ENCODE measurements around the gene LIPG. TPM values are rescaled to one million over a fixed set of nuclear protein-coding genes. Genes with fewer than 3 reads are reported as not detected.
A peak's percentile ranks its signal among the peaks of the same experiment; 100 is the strongest.

The LIPG gene
- total RNA-seq, 1 experiment from 2014 or later: 0.11 TPM

DNA sequence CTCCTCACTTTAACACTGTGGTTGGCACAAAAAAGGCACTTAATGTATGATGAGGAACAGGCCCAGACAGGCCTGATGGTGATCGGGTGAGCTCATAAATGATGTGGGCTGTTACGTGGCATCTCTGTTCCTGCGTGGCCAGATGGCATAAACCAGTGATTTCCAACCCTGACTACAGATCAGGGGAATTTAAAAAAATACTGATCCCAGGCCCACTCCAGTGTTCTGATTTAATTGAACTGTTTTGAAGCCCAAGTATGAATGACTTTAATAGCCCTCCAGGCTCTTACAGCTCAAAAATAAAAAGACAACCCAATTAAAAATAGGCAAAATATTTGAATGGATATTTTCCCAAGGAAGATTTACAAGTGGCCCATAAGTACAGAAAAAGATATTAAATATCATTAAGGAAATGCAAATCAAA, 48.2 kb downstream of the LIPG start:
- no peak for DNase-seq (ENCODE audit: low read depth)

DNA sequence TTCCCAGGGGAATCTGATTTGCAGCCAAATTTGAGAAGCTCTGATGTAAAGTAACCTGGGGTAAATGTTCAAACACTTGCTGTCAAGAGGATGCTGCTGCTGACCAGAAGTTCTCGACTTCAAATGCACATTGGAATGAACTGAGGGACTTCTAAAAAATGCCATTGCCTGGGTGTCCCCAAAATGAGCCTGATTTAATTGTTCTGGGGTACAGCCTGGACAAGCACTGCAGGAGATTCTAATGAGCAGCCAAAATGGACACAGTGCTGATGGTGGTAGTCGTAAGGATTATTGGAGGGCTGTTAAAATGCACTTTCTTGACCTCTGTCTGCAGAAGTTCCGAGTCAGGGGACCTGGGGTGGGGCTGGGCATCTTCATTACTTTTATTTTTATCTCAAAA, 49.5 kb downstream of the LIPG start:
- no peak for DNase-seq (ENCODE audit: low read depth)

DNA sequence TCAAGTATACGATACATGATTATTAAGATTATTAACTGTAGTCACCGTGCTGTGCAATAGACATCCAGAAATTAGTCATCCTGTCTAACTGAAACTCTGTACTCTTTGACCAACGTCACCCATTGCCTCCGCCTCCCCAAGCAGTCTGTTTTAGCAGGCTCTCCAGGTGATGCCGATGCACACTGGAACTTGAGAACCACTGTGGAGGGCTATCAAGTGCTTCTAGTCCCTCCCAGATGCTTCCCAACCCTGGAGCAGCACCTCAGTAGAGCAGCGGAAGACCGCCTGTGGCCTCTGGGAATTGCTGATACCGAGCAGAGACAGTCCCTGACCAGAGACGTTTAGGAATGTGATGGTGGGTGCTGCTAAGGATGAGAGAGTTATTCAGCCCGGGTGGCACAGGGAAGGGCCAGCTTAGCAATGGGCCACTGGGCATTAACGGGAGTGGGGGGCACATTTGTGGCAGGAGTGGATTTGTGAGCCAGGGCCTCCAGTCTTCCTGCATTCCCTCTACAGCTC, 50.7 kb downstream of the LIPG start:
- no peak for DNase-seq (ENCODE audit: low read depth)

DNA sequence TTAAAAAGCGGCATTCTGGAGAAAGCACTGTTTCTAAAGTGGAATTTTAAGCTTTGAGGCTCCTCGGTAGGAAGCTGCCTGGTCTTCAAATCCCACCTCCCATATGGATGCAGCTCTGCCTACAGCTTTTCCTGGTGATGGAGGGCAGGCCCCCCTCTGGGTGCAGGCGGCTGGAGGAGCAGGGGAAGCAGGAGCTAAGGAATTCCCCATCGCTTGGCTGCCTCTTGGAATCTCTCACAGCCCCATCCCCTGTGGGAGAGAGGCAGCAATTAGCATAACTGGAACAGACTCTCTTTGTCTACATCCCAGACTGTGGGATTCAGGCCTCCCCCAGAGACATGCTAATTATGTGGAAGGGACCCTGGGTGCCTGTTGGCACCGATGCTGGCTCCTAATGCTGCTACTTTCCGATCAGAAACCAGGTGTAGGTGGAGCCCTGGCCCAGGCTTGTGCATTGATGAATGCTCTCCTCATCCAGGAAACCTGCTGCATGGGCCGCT, 51.3 kb downstream of the LIPG start:
- no peak for DNase-seq (ENCODE audit: low read depth)

DNA sequence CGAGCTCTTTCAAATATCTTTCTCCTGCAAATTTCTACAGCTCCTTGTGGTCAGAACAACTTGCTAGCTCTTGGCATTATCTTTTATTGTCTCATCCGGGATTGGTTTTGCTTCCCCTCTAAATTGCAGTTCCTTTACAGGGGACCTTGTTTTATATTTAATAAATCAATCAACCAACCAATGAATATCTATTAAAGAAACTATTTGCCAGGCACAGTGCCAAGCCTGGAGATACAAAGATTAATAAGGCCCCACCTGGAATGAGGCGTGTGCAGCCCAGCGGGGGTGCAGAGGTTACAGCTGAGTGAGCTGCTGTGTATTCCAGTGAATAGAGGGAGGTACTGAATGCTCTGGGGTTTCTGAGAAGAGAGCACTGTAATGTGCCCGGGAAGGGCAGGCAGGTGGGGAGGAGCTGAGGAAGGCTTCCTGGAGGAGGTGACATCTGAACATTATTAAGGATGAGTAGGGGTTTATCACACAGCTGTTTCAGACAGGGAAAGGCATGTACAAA, 51.8 kb downstream of the LIPG start:
- DNase-seq (ENCODE audit: low read depth): no peak

DNA sequence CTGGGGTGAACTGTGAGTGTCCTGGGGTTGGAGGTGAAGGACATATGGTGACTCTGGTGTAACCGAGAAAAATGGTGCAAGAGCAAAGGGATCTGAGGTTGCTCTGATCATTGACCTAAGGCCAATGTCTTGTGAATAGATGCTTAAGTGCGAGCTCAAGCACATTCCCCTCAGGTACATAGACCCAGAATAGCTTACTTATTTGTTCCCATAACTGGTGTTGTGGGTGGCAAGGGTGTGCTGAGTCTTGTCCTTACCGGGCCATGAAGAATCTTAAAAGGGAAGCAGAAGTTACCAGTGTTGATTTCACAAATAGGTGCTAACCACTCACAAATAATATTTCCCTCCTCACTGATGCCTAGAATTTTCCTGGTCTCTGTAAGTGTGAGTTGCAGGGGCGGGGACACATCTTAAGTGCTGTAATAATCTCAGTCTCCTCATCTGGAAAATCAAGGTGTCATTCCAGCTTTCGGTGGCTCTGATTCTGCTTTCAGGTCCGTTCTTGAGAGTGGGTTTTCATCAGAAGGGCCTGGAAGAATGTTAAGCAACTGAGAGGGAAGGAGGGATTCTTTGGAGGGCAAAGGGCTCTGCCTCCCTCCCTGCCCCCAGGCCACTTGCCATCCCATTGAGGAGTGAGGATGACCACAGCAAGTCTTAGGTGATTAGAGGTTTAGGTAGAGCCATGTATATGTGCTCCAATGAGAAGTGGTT, 54.9 kb downstream of the LIPG start:
- DNase-seq (ENCODE audit: low read depth): no peak

DNA sequence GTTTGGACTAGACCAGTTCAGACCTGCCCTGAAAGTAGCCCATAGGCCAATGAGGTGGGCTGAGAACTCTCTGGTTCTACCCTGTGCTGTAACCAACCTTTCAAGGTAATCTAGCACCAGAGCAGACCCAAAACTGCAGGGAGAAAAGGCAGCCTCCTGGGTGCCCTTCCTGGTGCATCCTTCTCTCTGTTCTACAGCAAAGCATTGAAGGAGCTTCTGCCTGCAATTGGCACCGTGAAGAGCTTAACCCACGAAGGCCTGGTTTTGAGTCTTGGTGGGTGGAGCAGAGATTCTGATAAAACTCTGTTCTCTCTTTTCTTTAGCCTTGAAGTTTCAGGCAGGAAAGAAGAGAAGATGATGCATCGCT, 55.5 kb downstream of the LIPG start:
- DNase-seq (ENCODE audit: low read depth): no peak

DNA sequence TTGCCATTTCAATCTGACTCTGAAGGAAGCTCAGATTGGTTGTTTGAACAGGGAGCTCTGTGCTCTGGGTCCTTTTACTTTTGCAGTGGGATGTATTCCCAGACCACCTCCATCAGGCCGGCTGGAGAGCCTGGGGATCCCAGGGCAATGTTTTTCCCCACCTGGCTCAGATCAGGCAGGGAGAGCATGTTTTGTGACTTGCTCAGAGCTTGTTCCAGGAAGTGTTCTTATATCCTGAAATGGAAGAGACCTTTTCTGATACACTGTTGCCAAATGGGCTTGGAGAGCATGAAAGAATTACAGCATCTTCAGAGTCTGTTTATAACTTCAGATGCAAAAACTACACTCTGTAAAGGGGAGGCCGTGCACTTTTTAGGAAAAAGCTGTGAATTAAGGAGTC, 56.0 kb downstream of the LIPG start:
- no peak for DNase-seq (ENCODE audit: low read depth)

DNA sequence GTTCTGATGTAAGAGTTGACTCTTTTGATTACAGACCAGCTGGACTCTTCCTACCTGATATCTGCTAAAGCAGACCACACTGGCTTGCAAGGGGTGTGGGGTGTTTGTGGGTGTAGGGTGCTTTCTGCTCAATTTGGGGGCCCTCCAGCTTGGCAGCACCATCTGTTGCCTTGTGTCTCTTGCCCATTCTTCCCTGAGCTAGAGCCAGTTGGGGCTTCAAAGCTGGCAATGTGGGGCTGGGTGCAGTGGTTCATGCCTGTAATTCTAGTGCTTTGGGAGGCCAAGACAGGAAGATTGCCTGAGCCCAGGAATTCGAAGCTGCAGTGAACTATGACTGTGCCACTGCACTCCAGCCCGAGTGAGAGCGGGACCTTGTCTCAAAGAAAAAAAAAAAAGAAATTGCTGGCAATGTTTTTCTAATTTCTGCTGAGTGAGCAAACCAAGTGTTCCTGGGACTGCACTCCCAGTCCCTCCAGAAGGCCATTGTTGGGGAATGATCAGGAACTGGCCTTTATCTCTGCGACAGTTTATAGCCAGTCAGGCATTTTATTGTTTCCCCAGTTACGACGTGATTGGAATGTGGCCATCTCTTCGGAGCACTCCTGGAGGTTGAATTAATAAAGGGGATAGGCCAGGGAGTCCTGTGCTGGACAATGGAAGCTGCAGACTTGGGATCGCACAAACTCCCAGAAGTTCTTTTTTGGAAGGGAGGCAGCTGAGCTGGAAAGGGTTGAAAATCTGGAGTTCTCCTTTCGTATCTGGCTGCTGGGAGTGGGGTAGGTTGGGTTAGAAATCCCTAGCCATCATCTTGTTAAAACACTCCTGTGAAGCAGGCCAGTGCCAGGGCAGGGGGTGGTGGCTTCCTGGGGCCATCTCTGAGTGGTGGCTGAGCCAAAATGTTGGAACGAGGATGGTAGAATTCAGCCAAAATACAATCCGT, 57.2 kb downstream of the LIPG start:
- no peak for DNase-seq (ENCODE audit: low read depth)

DNA sequence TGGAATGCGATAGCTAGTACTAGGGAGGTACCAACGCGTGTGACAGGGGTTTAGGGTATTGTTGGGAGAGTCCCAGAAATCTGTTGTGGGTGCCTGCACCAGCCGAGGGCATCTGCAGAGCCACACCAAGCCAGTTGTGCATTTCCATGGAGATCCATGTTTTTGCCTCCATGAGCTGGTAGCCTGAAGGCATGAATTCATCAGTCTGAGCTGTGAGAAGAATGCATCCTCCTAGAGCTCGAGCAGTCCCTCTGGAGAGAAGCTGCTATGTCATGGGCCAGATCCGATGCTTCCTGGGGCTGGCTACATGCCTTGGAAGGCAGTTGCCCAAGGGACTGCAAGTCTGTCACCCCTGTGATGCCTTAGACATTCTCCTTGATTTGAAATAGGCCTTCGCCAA, 57.9 kb downstream of the LIPG start:
- no peak for DNase-seq (ENCODE audit: low read depth)

DNA sequence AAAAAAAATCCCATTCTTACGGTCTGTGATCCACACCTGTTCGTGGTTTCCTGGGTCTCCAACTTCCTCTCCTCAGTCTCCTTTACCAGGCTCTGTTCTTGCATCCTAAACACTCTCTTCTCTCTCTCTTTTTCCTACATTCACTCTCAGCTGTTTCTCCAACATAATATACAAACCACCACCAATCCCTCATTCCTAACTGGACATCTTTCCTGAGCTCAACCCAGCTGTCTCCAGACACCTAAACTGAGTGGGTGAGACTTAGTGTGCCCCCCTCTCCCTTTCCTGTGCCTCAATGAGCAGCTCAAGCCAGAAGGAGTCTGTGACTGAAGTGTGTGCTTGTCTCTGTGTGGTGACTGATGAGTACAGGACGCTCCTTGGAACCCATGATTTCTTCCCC, 59.4 kb downstream of the LIPG start:
- DNase-seq (ENCODE audit: low read depth): peak; percentile 31

DNA sequence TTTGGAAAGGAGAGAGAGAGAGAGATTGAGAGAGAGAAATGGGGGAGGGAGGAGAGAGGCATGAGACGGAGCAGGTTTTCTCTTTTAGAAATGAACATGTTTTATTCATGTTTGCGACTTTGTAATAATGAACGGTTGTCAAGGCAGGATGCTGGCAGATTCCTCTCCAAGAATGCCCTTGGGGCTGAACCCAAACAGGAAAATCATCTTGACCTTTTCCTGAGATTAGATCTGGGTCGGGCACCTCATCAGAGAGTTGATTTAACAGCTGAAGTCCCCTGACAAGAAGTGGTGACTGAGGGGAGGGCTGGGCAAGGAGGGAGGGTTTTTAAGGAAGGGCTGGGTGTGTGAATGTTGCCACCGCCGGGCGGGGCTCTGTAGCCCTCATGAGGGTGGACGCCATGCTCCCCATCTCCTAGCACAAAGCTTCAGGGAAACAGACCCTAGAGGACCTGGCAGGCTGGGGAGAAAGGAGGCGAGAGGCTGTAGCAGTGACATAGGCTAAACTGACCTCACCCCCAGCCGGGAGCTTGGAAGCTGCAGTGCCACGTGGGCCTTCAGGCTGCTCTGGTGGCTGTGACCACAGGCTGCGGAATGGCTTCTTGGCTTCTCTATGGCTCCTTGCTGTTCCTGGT, 60.0 kb downstream of the LIPG start:
- no peak for DNase-seq (ENCODE audit: low read depth)

DNA sequence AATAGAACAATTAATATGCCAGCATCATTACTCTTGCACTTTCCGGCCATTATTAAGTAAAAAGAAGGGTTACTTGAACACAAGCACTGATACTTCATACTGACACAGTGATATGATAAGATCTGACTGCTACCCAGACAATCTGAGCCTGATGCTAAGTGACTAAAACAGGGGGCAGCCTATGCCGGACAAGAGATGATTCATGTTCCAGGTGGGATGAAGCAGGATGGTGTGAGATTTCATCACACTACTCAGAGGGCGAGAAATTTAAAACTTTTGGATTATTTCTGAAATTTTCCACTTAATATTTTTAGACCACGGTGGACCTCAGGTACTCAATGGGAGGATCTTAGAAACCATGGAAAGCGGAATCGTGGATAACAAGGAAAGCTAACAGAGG, 61.7 kb downstream of the LIPG start:
- no peak for DNase-seq (ENCODE audit: low read depth)

DNA sequence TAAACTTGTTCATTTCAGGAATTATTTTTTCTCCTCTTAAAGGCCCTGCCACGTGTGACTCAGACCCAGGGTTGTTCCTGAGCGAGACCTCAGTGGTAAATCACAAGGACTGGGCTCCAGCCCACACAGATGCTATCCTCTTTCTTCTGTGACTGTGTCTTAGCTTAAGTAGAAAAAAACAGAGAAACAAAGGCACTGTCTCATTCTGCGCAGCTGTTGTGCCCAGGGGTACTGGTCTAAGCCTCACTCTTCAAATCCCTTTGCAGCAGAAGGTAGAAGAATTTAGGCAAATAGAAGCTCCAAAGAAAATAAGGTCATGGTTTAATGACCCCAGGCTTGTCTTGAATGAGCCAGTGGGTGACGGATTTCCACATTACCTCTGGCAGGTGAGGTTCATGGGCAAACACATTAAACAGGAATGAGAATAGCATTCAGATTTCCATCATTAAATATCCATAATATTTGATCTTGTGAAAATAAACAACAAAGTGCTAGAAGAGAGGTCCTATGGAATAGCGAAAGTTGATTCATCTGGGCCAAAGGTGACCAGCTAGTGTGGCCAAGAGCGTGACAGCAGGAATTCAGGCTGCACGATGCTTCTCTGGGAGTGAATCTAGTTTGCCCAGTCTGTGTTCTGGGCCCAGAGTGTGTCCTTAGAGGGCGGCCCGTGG, 63.3 kb downstream of the LIPG start:
- DNase-seq (ENCODE audit: low read depth): peak; percentile 51

DNA sequence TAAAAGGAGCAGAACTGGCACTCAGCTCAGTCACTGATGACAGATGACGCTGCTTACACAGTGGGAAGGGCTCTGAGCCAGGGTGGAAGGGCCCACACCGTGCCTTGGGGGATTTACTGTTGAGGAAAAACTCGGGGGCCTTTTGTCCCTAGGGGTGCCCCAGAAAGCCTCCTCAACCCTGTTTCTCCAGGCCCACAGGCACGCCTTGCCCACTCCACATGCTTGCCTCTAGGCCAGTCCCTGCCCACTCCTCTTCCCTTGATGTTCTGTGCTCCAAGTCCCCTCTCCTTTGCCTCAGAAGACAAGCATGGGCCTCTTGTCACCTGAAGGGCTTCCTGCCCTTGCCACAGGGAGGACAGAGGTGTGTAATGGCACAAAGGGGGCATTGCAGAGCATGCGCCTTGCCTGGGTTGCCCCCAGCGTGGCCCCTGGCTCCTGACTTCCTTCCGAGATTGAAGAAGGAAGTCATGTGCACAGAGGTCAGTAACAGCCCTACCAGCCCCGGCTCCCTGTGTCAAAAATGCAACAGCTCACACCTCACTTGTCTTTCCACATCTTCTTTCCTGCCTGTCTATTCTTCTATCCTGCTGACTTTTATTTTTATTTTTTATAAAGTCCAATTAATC, 65.1 kb downstream of the LIPG start:
- DNase-seq (ENCODE audit: low read depth): no peak

DNA sequence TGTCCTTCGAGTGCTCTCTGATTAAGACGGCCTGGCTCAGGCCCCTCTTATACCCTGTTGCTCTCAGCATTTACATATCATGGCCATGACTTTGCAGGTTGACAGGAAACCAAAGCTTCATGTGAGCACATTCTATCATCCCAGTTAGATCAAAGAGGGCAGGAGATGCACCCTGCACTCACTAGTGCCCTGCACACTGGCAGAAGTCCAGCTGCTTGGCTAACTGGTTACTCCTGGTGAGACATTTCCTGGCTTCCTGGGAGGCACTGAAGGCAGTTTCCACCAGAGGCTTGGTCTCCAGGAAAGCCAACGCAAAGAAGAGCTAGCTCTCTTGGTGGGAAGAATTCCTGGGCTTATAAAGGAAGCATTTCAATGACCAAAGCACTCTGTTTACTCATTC, 66.3 kb downstream of the LIPG start:
- DNase-seq (ENCODE audit: low read depth): peak; percentile 13

DNA sequence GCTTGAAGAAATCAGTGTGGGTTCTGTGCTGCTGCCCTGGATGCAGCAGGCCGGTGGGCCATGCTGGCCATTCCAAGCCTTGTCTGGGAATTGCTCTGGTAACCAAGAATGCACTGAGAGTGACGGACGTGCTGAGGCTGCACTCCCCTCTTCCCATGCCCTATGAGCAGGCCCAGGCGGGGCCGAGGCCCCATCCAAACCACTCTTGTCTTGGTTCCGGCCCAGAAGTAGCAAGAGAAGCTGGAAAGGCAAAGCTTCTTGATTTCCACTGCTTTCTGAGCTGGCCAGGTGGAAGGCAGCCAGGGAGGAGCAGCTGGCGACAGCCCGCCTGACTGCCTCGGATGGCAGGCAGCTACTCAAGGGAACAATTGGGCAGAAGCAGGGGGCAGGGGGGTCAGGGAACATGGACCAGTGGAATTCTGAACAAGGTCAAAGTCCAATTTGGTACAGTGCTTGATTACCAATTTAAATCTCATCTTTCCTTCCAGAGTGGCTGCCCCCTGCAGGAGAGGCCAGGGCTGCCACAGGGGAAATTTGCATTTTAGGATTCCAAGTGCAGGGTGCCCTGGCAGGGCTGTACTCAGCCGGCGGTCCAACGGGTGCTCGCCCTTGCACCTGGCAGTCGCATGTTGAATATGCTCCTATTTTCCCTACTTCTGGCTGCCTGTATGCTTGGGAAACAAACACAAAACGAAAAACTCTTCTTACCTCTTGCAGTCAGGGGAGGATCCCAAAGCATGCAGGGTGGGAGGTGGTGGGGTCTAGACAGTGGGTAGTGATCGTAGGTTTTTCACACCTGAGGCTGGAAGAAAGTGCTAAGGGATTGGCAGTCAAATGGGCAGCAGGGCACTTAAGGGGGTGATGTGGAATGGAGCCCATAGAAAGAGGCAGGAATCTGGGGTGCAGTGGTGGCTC, 67.3 kb downstream of the LIPG start:
- DNase-seq (ENCODE audit: low read depth): no peak

DNA sequence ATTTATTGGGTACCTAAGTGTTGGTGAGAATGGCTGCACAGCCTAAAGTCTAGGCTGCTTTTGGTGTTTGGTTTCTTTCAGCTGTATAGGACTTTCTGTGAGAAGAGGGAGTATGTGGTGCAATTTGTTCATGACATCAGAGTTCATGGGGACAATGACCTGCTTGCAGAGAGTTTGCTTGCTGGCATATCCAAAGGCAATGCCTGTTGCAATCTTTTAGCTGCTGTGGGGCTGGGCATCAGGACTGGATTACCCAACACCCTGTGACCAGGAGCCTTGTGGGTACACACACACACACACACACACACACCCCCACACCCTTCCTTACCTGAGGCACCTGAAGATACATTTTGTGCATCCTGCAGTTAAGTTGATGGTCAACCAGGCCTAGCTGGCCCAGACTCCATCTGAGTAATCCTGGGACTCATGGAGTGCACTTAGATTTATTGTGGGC, 68.4 kb downstream of the LIPG start:
- DNase-seq (ENCODE audit: low read depth): no peak

DNA sequence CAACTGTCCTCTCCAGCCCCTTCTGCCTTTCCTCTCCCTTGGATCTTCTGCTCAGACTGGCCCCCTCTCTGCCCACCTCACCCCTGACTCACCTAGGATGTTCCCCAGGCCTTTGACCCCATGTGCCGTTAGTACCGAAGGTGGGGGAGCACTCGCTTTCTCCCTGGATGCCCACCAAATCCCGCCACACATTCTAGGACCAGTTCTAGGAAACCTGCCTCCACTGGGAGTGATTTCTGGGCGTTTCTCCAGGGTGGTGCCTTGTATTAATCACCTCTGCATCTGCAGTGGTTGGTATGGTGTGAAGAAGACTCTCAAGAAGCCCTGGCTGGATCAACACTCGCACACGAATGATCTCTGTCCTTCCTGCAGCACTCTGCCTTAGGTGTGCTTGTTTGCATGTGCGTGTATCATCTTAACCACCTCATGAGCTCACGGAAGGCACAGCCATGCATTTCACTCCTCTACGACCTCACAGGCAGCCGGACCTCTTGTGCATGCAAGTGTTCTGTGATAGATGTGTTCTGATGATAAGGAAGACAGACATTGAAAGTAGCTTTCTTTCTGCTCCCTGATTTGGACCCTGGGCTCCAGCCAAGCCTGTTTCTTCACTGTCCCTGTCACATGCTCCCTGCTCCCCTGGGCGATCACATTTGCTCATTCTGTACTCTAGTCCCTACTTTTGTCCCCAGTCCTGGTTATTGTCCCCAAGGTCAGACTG, 69.4 kb downstream of the LIPG start:
- no peak for DNase-seq (ENCODE audit: low read depth)

All from LHCN-M2 (cell line).